HK-2 (cell line): ENCODE results near the gene FAM24B.
"Not testable (repeated sequence)": the region's sequence is repeated elsewhere in the genome, so short reads cannot be mapped to it uniquely, and the experiment has no call there.

Experiments used
- DNase-seq: peaks from one replicate; pipeline ENCODE4 v3.0.0-alpha.2; 2018; ENCODE audit not compliant: unreplicated experiment

The FAM24B gene

GRCh38 chr10:122879339-122880273, at the start of gene FAM24B:
Gene FAM24B, minus strand, starts transcription at chr10:122879581. Its CDS starts 29,066 bp downstream, at chr10:122850515.
- DNase-seq, result peak; percentile 100

- no peak for DNase-seq
These were observed 36.3 kb upstream of the FAM24B start for GRCh38 chr10:122915700-122916099.

GRCh38 chr10:122911889-122912484, 32.6 kb upstream of the FAM24B start:
- DNase-seq, result peak; percentile 75

- DNase-seq, result no peak
These were observed 30.9 kb upstream of the FAM24B start, which contains the start of gene FAM24A for GRCh38 chr10:122910310-122910709. Gene FAM24A, plus strand, starts transcription at chr10:122910610. Its CDS starts 1,025 bp downstream, at chr10:122911635.

DNA sequence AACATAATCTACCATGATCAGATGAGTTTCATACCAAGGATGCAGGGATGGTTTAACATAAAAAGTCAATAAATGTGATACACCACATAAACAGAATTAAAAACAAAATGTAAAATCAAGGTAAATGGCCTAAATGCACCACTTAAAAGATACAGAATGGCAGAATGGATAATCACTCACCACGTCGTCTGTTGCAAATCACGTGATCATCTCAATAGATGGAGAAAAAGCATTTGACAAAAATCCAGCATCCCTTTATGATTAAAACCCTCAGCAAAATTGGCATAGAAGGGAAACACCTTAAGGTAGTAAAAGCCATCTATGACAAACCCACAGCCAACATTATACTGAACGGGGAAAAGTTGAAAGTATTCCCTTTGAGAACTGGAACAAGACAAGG, 24.5 kb upstream of the FAM24B start:
- not testable (repeated sequence) for DNase-seq

DNA sequence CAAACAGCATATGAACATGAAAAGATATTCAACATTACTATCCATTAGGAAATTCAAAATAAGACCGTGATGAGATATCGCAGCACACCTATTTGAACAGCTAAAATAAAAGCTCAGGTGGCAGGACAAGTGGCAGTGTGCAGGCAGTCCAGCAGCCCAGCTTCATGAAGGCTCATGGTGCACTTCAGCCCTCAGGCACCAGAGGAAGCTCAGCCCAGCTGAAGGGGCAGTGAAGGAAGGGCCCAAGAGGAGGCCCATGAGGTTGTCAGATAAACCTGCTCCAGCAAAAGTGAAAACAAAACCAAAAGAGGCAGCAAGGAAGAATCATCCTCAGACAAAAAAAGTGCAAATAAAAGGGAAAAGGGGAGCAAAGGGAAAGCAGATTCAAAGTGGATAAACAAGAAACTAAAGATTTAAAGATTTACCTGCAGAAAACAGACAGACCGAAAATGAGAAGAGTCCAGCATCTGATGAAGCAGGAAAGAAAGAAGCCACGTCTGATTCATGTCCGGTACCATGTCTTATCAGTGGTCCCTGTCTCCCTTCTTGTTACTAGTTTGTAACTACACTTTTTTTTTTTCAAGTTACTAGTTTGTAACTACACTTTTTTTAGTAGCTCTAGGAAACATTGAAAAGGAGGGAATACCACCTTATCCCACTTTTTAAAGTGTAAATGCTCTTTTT, 15.0 kb upstream of the FAM24B start:
- no peak for DNase-seq

- no peak for DNase-seq
These were observed 4.8 kb upstream of the FAM24B start for GRCh38 chr10:122884166-122884565.

DNA sequence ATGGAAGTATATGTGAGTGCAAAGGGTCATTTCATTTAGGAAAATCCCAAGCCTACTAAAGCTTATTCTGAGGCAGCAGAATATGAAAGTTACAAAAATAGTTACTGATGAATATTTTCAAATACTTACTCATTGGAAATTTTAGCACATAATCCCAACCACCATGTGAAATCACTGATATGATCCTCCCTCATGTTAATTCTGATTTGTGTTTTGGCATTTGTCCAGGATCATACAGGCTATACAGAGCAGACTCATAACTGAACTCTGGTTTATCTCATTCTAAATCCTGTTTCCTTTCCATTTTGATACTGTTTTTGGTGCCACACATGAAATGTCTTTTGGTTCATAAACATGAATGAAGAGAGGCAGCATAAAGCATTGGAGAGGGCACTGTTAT, 3.4 kb upstream of the FAM24B start:
- DNase-seq, result no peak

DNA sequence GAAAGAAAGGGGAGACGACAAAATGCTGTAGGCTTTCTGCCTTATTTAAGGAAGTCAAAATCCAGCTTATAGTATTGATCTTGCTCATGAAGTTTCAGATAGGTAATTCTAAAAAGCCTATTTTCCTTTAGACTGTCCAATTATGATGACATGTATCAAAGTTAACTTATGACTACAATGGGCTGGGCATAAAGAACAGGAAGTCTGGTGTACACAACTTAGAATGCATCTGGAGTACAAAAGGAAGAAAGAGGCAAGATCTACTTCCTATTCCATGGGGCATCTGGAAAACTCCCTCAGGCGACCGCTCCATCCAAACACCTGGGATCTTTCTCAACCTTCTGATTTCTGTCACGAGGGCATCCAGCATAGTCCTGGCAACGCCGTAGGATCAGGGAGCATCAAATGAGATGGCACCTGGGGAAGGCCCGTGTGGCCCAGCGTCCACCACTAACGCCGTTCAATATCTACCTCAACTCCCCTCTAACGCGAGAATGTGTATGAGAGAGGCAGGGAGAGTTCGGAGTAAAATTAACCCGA, 512 bp downstream of the FAM24B start:
- no peak for DNase-seq

GRCh38 chr10:122877264-122877663, 2.1 kb downstream of the FAM24B start:
- no peak for DNase-seq

DNA sequence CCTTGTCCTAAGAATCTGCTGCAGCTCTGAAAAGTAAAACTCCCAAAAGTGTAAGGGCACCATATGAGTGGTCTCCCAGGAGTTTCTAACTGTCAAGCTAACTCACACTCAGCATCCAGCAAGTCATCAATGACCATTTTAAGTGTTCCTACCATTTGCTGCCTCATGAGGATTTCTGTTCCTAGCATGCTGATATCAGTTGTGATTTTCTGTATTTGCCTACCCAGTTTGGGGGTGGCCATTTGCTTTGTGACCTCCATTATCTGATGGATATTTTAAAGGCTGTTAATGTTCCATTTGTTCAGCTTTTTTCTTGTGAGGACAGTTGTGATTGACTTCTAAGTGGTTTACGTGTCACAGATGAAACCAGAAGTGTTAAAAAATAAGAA, 2.9 kb downstream of the FAM24B start:
- DNase-seq, result no peak

GRCh38 chr10:122875843-122876466, 3.4 kb downstream of the FAM24B start:
- DNase-seq, result no peak

- DNase-seq, result not testable (repeated sequence)
These were observed 7.4 kb downstream of the FAM24B start for GRCh38 chr10:122871947-122872346.

GRCh38 chr10:122868768-122869167, 10.6 kb downstream of the FAM24B start:
- not testable (repeated sequence) for DNase-seq

DNA sequence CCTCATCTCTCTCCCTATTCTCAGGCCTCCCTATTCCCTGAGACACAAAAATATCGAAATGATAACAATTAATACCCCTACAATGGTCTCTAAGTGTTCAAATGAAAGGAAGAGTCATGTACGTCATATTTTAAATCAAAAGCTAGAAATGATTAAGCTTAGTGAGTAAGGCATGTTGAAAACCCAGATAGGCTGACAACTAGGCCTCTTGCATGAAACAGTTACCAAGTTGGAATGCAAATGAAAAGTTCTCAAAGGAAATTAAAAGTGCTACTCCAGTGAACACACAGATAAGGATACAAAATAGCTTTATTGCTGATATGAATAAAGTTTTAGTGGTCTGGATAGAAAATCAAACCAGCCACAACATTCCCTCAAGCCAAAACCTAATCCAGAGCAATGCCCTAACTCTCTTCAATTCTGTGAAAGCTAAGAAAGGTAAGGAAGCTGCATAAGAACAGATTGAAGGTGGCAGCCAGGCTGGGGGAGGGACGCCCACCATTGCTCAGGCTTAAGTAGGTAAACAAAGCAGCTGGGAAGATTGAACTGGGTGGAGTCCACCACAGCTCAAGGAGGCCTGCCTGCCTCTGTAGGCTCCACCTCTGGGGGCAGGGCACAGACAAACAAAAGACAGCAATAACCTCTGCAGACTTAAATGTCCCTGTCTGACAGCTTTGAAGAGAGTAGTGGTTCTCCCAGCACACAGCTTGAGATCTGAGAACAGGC, 12.5 kb downstream of the FAM24B start:
- DNase-seq, result not testable (repeated sequence)

DNA sequence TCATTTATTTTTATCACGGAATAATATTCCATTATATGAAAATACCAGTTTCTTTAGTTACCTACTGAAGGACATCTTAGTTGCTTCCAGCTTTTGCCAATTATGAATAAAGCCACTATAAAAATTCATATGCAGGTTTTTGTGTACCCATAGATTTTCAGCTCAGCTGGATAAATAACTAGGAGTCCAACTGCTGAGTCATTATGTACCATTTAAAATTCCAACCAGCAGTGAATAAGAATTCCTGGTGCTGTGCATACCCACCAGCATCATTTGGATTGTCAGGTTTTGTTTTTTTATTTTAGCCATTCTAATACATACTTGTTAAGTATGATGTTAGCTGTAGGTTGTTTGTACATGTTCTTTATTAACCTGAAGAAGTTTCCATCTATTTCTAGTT, 14.5 kb downstream of the FAM24B start:
- DNase-seq, result no peak

- no peak for DNase-seq
These were observed 15.2 kb downstream of the FAM24B start for GRCh38 chr10:122864194-122864592.

DNA sequence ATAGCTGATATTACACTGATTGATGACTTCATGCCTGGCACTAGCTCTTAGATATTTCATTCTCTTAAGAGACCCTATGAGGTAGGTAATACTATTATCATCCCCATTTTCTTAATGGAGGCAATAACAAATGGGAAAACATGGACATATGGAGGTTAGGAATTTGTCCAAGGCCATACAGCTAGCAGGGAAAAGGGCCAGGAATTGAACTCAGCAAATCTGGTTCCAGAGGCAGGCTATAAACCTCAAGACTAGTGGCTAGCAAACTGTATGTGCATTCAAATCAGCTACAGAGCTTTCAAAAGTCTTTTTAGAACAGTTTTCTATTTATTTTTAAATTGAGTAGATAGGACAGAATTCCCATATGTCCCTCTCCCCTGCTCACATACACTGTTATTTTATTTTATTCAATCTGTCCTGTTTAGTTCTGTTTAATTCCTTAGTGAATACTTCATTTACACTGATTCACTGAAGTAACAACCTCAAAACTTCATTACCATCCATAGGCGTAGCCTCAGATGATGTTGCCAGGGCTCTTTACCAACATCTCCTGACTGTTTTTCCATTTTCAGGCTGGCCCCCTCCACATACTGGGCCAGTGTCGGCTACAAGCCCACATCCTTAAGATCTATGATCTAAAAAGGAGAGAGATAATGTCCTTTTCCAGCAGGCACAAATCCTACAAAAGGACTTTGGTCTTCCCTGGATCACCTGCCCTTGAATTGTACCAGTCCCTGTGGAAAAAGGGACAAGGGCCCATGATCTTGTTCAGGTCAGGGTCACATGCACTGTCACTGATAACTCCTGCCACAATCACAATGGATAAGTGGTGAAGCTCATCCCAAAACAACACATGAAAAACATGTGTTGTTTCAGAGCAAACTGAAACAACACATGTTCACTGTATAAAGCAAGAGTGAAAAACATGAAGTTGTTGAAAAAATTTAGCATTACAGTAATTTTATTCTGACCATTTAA, 15.9 kb downstream of the FAM24B start:
- DNase-seq, result no peak

DNA sequence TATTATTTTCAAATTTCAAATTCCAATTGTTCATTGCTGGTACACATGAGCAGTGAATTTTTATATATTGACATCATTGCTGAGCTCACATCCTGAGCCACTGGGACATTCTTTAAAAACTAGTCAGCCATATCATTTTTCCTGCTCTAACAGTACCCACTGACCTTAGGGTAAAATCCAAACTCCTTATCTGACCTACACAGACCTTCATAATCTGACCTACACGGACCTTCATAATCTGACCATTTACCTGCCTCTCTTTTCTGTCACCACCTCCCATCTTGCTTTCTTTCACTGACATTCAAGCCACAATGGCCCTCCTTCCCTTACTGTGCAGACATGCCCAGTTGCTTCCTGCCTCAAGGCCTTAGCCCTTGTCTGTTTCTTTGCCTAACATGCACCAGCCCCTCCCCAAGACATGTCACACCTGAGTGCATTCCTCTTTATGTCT, 17.6 kb downstream of the FAM24B start:
- peak; percentile 50 for DNase-seq

DNA sequence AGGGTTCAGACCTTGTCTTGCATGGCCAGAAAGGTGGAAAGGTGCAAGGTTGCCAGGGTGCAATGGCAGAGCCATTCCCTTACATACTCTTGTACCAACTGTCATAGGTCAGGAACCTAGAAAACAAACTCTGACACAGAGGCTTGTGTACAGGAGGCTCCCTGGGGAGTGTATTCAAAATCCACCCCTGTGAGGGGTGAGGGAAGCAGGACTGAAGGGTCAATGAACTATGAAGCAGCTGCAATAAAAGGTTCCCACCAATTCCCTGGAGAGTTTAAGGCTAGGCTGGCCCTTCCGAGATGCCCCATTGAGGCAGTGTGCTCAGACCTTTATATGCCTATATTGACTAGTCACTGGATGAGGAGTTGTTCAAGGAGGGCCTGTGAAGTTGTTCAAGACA, 19.9 kb downstream of the FAM24B start:
- DNase-seq, result no peak
